Stimulated activated CD8-positive, alpha-beta memory T cell treated with anti-CD3 and anti-CD28 coated beads, Interleukin-4, amount 100 ng/mL, for 48 hours (primary cell): Measurements from ENCODE around the gene GALNT9.
"Not testable (repeated sequence)": the region's sequence is repeated elsewhere in the genome, so short reads cannot be mapped to it uniquely, and the experiment has no call there.

Experiments used
- DNase-seq: peaks from one replicate; pipeline ENCODE4 v3.0.0-alpha.2; 2020

GALNT9 gene

DNA sequence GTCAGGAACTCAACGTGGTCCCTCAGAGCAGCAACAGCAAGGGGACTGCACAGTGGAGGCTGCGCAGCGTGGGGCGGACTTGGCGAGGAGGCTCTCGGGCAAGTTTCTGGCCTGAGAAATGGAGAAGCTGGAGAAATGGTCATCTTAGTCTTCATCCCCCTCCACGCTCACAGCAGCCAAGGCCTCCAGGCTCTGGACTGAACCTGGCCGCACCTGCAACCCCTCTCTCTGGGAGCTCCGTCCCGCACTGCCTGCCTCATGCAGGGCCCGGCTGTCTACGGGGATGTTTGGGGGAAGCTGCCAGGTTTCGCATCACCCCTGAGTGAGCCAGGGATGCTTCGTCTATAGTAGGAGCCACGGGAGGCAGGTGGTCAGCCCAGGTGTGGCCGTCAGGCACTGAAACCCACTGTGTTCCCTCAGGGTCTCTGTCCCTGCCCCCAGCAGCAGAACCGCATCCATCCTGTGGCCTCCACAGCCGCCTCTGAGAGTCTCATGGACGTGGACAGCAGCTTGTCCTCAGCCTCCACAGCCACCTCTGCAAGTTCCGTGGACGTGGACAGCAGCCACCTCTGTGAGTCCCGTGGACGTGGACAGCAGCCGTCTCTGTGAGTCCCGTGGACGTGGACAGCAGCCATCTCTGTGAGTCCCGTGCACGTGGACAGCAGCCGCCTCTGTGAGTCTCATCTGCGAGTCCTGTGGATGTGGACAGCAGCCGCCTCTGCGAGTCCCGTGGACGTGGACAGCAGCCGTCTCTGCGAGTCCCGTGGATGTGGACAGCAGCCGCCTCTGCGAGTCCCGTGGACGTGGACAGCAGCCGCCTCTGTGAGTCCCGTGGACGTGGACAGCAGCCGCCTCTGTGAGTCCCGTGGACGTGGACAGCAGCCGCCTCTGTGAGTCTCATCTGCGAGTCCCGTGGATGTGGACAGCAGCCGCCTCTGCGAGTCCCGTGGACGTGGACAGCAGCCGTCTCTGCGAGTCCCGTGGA is 29.1 kb upstream of the GALNT9 start:
- DNase-seq: not testable (repeated sequence)

DNA sequence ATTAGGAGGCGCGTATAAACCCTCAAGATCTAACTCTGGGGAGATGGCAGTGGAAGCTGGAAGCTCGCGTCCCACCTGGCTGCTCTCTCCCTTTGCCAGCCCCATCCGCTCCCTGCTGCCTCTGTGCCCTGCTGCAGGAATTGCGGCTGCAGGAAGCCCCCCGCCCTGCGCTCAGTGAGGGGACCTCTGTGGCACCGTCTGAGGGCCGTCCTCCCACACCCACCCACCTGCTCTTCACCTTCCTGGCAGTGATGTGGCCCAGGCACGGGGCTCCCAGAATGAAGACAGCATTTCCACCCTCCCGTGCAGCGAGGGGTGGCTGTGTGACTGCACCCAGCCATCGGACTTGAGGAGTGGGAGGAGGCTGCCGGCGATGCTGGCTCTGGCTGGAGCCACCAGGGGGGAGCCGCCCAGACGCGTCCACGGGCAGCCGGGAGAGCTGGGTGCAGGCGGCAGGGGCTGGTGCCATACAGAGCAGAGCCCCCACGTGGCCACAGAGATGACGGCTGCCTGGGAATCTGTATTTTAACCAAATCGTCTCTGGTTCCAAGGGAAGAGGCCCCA is 28.3 kb upstream of the GALNT9 start:
- DNase-seq: no peak

DNA sequence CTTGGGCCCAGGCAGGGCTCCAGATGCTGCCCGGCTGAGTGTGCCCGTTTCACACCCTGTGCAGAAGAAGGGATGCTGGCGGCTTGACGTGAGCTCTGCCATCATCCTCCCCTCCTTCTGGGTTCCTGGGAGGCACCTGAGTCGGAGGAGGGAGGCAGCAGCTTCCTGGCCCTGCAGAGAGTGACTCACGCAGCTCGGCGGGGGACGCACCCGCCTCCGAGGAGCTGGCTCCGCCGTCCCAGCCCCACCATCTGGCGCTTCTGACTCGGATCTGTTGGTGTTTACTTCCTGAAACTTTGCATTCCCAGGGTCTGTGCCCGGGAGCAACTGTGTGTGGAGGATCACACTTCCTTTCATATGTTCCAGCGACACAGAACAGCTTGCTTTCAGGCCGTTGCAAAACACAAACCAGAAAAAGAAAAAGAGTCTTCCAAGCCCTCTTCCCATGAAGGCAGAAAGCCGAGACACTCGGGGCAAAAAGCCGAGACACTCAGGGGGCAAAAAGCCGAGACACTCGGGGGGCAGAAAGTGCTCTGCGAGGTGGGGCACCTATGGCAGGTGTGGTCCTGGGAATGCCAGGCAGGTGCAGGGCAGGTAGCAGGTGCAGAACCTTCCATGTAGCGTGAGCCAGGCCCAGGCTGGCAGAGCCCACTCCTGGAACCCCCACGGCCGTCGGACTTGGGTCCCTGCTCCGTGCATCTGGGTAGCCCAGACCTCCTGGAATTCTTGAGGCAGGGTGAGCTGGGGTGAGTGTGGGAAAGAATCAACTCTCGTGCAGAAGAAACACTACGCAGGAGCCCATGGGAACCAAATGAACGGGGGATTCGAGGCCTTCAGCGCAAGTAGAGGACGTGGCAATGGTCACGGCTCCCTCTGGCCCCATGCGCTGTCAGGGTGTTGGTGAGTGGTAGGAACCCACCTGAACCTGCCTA is 27.6 kb upstream of the GALNT9 start:
- DNase-seq: no peak

DNA sequence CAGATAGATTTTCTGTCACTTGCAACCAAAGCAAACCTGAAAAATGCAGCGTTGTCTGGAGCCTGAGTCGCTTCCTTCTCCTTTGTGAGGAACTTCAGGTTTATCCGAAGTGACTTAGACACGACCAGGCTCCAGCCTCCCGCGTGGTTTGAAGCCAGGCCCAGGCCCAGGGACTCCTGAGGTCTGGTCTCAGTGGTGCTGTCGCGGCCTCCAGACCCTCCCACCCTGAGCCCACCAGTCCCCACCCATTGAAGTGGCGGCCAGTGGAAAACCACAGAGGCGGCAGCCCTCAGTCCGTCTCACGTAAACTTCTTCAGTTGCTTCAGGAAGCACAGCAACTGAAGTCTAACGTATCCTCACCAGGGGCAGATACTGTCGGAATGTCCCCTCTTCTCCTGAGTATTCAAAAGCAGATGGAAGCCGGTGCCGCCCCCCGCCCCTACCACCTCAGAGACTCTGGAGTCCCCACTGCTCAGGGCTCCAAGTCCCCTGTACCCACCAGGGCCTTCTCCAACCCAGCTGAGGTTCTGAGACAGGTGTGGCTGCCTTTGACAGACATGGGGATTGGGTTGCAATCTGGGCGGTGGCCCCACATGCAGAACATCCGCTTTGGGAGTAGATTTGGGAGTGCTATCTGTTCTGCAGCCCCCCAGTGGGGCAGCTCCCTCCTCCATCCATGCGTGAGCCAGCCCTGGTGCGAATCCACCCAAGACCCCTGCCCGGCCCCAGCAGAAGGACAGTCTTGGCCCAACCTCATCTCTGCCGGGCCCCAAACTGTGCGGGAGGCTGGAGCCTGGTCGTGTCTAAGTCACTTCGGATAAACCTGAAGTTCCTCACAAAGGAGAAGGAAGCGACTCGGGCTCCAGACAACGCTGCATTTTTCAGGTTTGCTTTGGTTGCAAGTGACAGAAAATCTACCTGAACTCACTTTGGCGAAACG is 26.6 kb upstream of the GALNT9 start:
- no peak for DNase-seq

DNA sequence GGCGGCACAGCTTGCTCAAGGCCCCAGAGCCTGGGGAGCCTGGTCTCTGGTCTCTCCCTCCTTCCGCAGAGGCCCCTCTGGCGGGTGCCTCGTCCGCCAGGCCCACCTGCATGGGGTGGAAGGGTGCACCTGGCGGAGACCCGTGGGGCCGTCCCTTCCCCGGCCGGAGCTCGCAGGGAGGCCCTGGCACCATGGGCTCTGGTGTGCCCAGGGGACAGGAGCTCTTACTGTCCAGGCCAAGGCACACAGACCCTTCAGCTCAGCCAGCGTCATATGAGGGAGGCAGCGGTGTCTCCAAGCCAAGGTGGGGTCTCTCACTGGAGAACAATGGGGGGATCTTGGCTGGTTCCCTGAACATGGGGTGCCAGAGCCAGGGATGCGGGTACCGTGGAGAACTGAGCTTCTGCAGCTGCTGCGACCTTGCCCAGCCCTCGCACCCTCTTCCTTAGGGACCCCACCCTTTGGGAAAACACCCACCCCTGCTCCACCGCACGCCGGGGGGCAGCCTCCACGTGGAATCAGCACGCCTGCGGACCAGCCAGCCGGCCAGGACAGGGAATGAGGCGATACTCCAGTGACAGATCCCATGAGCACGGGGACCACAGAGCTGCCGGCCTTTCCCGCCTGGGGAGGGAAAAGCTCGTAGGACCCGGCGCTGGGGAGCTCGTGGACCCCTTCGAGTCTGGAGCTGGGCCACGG is 25.7 kb upstream of the GALNT9 start:
- DNase-seq: no peak

DNA sequence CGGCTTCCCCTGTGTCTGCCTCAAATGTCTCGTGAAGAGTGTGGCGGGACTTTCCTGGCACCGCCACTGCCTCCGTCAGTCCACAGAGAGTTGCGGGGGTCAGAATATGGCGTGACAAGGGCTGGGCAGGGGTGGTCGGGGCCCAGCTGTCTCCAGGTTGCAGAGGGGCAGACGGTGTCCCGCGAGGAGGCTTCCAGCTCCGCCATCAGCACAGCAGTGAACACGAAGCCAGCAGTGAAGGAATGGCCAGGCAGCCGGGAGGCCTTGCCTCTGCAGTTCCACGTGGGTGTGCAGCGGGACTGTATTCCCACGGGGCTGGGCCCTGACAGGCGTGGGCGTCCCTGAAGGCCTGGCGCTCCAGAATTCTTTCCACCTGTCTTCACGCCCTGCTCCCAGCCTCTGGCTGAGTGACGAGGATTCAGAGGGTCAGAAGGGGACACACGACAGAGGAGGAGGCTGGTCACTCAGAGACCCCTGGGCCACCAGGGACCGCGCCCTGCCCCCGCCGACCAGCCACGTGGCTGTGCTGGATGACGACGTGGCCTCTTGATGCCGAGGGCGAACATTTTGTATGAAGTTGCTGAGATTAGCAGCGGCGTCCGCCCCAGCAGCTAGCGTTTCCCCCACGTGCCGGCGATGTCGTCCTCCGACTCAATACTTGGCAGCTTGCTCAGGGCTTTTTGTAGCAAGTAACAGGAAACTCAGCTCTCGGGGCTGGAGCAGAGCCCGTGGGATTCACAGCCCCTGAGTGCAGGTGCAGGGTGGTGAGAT is 25.0 kb upstream of the GALNT9 start:
- DNase-seq: no peak

DNA sequence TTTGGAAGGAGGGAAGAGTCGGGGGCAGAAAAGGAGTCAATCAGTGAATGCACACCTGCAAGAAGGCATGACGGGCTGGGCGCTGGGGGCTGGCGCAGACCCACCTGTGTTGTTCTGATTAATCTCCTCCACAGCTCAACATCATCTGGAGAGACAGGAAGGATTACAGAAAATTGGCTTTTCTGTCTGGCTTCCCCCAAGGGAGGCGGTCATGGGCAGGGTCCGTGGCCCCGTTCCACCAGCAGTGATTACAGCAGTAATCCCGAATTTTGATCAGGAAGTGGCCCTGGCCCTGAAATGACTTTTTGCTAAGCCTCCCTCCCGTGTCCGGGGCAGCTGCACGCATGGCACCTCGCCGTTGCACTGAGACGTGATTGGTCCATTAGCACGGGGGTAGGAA is 24.4 kb upstream of the GALNT9 start:
- DNase-seq: no peak

DNA sequence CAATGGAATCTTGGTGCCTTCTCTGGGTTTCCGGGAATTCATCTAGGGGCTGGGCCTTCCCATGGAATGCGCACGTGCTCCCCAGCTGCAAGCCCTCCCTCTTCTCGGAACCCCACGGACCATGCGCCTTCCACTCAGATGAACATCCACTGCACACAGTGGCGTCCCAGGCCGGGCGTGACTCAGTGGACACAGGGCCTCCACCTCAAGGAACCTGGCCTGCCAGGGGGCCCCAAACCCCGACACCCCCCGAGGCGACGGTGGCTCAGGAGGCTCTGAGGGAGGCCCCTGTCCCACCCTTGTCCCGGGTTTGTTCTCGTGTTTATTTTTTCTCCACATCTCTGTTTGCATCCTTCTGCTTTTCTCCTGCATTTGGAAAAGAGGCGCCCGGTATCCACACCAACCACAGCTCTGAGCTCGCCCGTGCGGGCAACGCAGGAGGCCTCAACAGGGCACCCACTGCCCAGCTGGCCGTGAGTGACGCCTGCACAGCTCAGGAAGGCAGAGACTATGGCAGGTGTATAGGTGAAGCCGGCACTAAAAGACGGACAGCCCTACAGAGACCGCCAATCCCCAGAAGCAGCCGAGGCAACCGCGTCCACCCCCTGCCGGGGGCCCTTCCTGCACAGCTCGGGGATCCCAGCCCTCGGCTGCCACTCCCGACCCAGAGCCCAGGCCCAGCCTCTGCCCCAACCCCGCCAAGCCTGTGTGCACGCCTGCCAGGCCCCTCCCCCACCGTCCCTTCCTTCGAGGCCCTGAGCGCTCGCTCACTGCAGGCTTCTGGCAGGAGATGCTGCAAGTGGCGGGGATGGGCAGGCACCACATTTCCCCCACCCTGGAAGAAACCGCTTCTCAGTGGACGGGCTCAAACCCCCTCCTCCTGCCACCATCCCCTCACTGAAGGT is 23.8 kb upstream of the GALNT9 start:
- no peak for DNase-seq

DNA sequence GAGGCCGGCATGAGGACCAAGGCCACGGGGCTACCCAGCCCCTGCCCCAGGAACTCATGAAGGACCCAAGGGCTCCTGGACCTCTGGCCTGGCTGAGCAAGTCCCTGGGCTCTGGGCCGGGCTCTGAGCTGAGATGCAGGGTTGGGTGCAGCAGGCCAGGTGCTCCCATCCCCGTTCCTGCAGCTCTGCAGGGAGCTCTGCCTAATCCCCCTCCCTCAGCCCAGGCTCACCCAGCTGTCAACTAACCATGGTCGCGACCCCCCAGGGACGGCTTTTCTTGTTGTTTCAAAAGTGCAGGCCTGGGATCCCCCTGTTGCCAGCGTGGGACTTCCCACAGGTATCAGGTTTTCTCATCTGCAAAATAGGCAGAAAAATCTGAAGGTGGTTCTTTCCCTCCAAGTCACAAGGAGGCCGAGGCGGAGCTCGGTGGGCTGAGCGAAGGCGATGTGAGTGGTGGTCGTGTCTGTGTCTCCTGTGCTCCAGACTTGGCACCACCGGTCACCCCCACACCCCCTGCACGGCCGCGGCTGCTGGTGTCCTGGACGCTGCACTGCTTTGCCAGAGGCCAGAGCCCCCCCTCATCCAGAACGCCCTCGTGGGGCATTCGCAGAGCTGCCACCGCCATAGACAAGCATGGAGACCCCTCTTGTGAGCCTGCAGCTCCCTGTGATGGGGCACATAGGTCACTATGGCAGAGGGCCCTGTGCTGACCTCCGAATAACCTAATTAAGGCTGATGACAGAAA is 22.5 kb upstream of the GALNT9 start:
- no peak for DNase-seq

DNA sequence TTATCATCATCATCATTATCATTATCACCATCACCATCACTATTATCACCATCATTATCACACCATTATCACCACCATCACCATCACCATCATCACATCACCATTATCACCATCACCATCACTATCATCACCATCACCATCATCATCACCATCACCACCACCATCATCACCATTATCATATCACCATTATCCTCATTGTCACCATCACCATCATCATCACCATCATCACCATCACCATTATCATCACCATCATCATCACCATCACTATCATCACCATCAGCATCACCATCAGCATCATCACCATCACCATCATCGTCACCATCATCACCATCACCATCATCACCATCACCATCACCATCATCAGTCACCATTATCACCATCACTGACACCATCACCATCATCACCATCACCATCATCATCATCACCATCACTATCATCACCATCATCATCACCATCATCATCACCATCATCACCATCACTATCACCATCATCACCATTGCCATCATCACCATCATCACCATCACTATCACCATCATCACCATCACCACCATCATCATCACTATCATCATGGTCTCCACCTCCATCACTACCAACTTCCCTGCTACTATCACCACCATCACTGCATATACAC is 20.2 kb upstream of the GALNT9 start:
- no peak for DNase-seq

DNA sequence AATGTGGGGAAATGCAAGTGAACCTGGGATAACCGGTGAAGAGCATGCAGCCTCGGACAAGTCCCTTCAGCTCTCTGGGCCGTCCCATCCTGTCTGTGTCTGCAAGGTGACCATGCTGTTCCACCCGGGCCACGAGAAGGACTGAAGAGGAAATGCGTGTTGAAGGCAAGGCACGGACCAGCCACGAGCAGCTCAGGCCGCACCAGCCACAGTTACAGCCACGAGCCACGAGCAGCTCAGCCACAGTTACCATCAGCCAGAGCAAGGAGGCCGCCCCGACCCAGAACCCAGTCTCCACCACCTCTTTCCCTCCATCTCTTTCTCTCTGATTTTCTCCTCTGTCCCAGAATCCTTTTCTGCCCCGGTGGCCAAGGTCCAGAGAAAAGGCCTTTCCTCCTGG is 18.8 kb upstream of the GALNT9 start:
- DNase-seq: no peak

DNA sequence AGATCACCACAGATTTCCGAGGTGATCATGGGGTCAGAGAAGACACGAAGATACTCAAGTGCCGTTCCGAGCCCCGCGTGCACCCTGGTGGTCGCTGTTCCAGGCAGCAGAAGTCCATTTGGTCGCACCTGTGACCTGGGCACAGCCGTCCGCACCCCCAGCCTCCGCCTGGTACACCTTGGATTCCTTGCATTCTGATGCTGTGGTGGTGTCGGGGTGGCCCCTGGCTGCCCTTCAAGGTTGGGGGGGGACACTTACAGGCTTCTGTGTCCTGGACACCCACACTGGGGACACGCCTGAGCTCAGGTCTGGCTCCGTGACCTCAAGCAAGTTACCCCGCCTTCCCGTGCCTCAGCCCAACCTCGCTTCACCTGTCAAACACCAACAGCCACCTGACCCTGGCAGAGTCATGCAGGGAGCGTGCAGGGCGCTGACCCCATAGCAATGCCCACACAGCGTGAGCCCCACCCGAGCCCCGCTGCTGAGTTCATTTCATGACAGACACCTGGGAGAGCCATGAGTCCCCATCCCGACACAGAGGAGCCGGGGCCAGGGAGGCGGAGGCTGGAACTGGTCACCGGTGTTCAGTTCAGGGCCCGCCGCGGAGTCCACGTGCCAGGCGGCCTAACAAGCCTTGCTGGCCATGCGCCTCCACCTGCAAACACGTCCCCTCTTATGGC is 17.9 kb upstream of the GALNT9 start:
- no peak for DNase-seq

DNA sequence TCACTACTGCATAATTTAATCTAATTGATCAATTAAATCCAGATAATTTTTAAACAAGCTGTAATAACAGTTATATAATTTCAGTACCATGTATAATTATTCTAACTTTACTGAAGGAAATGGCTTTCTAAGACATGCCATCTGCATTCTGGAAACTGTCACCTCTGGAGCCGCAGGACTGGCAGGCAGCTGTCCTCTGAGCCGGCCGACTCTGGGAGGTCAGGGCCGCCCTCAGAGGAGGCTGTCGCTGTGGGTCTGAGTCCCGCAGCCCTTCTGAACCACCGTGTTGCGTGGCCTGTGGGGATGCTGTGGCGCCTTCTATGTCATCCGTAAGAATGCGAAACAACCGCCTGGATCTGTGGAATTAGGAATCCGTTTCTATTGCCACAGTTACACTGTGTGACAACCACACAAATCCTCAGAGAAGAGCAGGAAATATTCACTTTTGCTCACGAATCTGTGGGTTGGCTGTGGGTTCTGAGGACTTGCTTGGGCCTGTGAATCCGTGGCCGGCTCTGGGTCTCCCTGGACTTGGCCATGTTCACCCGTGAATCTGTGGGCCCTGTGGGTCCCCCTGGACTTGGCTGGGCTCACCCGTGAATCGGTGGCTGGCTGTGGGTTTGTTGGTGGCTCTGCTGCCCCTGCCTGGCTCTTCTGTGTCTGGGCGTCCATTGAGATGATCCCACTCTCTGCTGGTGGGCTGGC is 17.2 kb upstream of the GALNT9 start:
- no peak for DNase-seq

DNA sequence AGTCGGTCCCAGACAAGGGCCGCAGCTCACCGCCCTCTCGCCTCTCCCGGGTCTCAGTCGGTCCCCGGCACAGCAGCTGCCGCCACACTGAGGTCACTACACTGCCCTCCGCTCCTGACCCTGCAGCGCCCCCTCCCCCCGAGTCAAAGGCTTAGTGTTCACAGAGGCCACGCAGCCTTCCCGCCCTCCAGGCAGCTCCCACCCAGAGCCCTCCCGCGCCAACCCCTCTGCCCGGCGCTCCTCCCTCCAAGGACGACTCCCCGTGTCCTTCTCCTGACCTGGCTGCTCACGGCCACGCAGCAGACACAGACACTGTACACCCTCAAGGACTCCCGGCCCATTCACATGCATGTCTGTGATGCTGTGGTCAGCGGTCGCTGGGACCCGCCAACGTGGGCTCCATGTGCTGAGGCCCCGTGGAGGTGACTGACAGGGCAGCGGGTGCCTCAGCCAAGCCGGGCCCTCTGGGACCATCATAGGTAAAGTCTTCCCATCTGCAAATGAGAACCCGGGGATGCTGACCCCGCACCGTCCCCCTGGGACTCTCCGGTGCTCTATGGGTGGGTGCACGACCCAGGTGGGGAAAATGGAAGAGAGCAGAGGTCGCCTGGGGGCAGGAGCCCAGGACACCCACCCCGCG is 16.3 kb upstream of the GALNT9 start:
- DNase-seq: no peak

DNA sequence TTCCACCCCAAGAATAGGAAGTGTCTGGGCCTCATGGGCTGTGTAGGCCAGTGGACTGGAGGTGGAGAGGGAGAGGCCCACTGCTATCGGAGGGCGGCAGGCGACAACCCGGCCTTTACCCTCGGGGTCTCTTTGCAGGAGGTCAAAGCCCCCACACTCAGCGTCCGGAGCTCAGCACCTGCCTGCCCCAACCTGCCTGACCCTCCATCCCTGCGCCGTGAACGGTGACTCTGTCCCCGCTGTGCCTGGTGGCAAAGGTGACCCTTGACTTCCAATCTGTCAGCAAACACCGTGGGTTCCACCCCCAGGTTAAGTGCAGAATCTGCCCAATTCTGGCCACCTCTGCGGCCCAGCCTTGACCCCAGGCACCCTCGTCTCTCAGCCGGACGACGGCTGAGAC is 15.7 kb upstream of the GALNT9 start:
- DNase-seq: no peak

DNA sequence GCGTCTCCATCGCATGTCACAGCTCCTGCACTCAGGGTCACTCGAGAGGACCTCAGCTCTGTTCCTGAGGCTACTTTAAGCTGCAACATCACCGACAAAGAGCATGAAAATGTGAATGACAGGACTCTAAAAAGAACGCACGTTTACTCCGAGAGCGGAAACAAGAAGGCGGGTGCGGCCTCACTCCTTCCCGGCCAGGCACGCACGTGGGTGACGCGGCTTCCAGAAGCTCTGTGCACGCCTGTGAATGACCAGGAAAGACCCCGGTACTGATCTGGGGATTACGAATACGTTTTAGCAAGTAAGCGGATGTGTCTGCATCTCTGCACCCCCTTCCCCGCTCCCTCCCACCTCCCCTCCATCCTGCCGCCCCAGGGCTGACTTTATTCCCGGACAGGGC is 15.2 kb upstream of the GALNT9 start:
- no peak for DNase-seq

DNA sequence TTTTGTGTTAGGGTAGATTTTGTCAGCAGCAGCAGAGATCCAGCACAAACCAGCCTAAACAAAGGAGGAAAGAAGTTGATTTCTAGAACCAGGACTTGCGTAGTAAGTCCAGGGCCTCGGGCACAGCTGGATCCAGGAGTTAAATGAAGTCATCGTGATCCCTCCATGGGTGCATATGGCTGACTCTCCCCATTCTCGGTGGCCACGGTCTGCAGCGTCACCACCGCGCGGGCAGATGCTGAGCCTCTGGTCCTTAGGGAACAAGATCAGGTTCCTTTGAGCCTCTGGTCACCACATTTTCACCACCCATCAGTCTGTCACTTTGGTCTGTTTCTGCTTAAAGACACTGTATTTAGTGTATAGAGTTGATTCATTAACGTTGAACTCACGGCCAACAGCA is 14.8 kb upstream of the GALNT9 start:
- no peak for DNase-seq
